ENCODE measurements around the gene MICAL3.
A peak's percentile ranks its signal among the peaks of the same experiment; 100 is the strongest.

The MICAL3 gene

DNA sequence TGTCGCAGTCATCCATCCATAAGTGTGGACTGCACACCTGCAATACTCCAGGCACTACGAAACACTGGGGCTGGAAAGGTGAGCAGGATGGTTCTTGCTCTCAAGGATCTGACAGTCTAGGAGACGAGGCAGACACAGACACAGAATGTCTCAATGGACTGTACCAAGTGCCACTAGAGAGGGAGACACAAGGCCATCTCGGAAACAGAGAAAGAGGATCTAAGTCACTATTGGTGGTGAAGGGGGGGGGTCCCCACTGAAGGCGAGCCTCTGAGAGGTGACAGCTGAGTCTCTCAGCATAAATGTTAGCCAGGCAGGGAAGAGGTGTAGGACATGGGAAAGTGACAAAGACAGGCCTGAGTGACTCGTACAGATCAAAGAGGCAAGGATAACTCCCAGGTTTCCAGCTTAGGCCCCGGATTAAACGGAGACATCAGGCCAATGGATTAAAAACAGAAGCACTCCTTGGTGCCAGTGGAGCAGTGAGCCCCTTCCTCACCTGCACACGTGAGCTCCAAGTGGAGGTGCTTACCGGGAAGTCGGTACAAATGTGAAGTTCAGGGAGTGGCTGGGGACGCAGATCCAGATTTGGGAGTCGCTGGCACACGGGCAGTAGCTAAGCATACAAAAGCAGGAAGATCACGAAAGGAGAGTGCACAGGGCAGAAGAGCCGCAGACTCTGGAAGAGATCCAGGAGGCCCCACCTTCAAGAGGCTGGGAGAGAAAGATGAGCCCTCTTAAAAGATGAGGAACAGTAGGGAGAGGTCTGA lies 117.2 kb downstream of the MICAL3 start:
- DNase-seq, result no peak
- intact Hi-C loops (cut with DNase I), result no loop called here

DNA sequence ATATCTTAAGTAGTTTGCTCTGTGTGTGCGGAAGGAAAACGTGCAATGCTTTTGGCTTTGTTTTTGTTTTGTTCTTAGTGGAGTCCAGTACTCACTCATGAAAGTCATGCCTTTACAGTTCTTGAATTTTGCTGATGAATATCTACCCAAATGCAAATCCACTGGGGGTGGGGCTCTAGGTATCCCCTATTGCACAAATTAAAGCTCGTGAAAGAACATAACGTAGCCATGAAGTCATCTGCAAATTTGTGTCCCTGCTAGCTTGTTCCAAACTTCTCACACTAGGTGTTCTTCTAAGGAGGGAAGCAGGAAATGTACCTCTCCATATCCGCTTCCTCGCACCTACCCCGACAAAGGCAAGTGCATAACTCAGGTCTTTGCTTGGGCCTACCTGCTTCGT lies 118.9 kb downstream of the MICAL3 start:
- intact Hi-C loops (cut with DNase I), result no loop called here
- no peak for DNase-seq

DNA sequence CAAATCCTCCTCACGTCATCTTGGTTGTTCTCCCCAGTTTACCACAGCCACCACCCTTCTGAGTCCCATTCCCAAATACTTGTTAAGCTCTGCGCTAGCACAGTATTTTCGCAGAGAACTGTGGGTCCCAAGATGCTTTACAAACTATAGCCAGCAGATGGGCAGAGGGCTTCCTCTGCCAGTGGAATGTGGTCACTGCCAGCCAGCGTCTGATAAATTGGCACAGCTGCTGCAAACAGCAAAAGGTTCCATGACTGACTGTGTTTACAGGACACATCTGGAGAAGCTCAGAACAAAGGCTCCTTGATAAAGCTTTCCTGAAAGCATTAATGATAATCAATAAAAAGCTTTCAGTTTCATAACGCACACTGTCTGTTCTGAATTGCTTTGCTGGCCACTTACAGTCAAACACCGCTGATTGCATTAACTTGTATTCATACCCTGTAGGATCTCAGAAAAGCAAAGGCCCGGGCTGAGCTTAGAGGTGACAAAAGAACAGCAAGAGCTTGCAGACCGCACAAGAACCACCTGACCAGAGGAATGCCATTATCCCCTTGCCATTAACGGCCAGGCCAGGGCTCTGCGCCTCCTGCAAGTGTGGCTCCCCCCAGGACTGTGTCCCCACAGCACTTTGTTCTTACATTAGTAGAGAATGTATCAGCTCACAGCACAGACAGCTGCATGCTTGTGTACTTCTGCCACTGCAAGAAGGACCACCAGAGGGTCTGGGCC lies 120.6 kb downstream of the MICAL3 start:
- intact Hi-C loops (cut with DNase I), result no loop called here
- peak in 4 of 10 donors; percentile 40 to 91 (median 50) for DNase-seq

DNA sequence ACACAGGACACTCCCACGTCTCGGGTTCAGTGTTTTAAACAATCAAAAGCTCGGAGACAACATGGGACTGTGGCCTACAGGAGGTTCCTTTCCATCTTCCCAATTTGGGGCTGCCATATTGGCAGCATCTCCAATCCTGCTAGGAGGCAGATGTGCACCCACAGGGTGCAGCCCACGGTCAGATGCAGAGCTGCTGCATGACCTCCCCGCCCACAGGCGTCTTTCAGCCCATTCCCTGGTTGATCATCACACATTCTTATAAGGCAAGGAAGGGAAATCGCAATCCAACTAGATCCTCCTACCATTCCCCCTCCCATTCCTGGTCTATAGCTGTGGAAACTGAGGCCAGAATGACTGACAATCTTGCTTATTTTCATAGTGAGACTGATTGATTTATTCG lies 121.4 kb downstream of the MICAL3 start:
- no peak for DNase-seq
- intact Hi-C loops (cut with DNase I), result loop anchor here (1.0 kb wide), 1 partner anchor 37 kb away; no protein-coding TSS in a partner anchor

DNA sequence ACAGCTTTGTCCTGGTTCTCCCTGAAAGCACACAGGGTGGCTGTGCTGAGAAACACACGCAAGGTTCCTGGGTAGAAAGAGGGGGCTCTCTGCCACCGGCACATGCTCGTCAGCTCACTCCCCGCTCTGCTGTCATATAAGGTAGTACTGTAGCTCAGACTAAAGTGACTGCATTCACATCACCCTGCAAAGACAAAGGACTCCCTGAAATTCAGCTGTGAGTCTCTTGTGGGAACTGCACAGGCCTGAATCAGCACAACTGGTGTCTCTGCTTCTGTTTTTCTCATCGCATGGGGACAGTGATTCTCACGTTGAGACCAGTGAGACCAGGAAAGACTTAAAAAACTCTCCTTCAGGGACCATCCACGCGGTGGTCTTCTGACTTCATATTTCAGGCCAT lies 126.0 kb downstream of the MICAL3 start:
- intact Hi-C loops (cut with DNase I), result loop anchor here (5.0 kb wide), 1 partner anchor 179 kb away; the partner anchor contains the start of gene PEX26

DNA sequence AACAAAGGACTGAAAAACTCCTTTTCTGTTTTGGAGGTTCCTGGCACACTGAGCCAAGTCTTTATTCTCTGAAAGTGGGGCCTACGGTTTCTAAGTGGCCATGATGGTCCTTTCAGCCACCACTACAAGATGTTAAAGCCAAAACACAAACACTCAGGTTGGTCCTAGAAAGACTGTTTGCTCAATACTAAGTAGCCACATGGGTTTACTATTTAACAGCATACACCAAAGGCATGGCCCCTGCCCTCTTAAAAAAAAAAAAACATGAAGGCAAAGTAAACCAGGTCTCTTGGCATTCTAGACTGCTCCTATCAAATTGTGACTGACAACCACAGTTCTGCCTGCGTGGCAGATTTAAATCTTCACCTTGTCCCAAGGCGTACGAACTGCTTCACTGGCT lies 126.5 kb downstream of the MICAL3 start:
- DNase-seq, result no peak

More for the DNA sequence above, 126.0 kb downstream of the MICAL3 start:
- no peak for DNase-seq

DNA sequence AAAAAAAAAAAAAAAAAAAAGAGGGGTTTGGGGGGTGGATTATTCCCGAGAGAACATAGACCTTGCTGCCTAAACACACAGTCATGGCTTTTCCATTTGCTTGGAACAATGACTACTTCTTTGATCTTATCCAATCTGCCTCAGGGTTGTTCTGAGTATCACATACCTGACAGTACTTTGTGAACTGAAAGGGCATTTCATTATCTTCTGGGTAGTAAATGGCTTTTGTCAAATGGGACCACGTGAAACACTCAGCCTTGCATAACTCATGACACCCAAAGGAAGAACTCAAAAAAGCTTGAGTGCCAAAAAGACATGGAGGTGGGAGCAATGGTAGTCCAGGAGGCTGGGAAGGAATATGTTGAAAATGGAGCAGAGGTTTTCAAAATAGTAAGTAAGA lies 126.9 kb downstream of the MICAL3 start:
- intact Hi-C loops (cut with DNase I), result loop anchor here (5.0 kb wide), 1 partner anchor 180 kb away; the partner anchor contains the start of gene PEX26
- DNase-seq, result no peak

More for the DNA sequence above, 126.5 kb downstream of the MICAL3 start:
- intact Hi-C loops (cut with DNase I), result loop anchor here (5.0 kb wide), 1 partner anchor 179 kb away; the partner anchor contains the start of gene PEX26

DNA sequence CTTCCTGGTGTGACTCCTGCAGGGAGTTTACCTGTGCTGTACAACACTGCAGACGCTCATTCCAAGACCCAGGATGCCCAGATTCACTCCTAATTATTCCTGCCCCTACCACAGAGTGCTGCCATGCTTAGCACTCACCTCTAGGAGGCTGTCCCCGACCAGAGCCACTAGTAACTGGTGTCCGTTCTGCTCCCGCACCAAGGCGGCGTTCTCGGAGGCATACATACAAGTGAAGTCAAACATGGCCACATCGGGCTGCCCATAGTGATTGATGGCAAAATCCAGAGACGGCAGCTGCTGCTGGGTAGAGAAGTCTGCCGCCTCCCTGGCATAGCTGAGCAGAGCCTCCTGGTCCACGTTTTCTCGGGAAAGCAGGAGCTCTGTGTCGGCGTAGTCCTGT lies 127.8 kb downstream of the MICAL3 start:
- intact Hi-C loops (cut with DNase I), result loop anchor here (5.0 kb wide), 1 partner anchor 181 kb away; the partner anchor contains the start of gene PEX26
- DNase-seq, result peak in 5 of 10 donors; percentile 61 to 93 (median 84)

DNA sequence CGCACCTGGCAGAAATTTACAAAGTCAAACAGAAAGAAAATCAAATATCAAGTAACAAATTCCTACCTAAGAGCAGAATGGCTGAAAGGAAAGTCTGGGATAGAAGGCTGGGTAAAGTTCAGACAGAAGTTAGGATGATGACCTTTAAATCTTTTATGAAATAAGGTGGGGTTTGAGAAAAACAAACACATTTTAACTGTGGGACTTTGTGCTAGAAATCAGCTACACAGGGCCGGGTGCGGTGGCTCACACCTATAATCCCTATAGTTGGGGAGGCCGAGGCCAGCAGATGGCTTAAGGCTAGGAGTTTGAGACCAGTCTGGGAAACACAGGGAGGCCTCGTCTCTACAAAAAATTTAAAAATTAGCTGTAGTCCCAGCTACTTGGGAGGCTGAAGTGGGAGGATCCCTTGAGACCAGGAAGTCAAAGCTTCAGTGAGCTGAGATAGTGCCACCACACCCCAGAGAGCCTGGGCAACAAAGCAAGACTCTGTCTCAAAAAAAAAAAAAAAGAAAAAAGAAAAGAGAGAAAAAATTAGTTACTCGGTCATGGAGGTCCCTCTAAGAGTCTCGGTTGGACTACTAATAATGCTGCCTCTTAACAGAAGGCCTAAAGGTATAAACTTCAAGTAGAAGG lies 130.3 kb downstream of the MICAL3 start:
- DNase-seq, result peak in 1 of 10 donors; percentile 42
- intact Hi-C loops (cut with DNase I), result no loop called here

DNA sequence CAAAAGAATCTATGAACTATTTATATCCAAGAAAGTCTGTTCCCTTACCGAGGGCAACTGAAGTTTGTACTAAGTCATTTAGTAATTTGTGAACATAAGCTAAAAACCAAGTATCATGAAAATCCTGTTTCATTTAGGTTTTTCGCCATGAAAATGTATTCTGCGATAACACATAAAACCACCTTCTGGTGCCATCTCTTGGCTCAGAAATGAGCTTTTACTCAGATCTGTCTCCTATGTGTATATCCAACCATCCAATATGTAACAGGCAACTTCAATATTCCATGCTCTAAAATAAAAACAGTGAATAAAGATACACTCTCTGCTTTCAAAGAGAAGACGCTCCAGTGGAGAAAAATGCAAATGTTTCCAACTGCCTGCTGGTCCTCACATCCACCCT lies 132.0 kb downstream of the MICAL3 start:
- intact Hi-C loops (cut with DNase I), result no loop called here
- DNase-seq, result no peak

DNA sequence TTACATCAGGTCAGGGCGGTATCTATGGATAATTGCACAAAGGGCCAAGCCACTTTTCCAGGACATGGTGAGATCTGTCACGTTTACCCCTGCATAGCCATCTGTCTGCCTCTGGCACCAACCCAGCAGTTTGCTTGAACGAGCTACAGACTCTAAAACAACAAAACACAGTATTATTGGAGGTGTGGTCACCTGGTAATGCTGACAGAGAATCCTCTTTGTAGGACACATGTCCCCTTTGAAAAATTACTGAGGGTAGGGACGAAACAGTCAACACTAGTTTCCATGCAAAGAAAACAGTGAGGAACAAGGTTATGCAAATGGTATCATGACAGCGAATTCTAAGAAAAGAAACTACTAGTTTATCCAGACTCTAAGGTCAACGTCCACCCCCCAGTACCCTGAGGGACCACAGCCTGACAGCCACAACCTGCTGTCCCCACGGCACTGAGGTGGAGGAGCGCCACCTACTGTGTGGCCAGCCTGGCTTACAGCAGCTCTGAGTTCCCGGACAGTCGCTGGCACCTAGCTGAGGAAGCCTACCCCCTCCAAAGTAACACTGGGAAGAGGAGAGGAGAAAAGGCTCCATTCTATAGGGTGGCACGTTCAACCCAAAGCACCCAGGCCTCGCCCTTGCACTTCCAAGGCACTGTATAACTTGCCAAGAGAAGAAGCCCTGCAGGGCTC lies 132.7 kb downstream of the MICAL3 start:
- intact Hi-C loops (cut with DNase I), result loop anchor here (1.0 kb wide), 1 partner anchor 61 kb away; no protein-coding TSS in a partner anchor
- peak in 7 of 10 donors; percentile 56 to 95 (median 74) for DNase-seq

DNA sequence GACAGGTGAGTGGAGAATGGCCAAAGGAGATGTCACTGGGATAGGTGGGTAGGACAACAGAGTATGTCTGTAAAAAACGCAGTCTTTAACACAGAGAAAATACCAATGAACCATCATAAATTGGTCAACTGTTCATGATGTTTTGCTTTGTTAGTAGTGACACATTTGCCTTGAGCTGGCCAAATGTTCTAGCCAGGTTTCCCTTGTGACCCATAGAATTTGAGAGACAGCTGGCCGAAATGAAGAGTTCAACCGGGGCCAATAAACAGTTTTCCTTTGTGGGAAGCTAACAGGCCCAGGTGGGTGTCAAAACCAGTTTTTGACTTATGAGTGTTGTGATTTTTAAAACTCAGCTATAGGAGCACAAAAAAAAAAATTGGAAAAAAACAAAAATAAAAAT lies 133.5 kb downstream of the MICAL3 start:
- intact Hi-C loops (cut with DNase I), result loop anchor here (1.0 kb wide), 1 partner anchor 61 kb away; no protein-coding TSS in a partner anchor
- no peak for DNase-seq

DNA sequence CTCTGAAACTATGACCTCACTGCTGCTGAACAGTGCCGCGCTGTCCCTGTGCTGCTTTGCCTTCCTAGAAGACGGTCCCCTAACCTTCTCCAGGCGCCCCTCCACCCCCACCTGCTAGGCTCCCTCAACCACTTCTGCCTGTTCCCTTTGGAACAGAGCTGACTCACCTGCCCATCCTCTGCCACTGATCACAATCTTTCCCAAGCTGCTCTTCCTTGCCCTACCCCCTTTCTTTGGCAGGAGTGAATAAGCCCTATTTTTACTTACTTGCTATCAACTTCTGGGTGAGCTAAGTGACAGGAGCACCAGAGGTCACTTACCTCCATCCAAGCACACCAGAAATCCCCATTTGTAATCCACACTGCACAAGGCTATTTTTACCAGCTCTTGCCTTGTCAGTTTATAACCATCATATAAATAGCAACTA lies 134.1 kb downstream of the MICAL3 start:
- DNase-seq, result peak in 1 of 10 donors; percentile 38
- intact Hi-C loops (cut with DNase I), result no loop called here

DNA sequence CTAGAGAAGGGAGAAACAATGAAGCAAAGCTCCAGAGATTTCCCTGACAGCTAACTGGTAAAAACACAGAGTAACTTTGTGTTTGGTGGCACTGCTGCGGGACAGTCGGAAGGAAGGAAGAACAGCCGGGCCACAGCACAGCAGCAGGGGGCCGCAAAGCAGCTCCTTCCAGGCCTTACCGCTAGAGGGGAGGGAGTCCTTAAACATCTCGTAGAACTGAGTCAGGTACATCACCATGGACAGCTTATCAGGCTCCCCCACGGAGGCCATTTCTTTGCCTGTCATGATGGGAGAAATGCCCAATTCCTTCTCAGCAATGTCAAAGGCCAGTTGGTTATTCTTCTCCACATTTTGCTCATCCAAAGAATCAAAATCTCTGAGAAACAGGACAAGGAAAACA lies 135.5 kb downstream of the MICAL3 start:
- intact Hi-C loops (cut with DNase I), result no loop called here
- peak in 2 of 10 donors; percentile 3 to 75 for DNase-seq

DNA sequence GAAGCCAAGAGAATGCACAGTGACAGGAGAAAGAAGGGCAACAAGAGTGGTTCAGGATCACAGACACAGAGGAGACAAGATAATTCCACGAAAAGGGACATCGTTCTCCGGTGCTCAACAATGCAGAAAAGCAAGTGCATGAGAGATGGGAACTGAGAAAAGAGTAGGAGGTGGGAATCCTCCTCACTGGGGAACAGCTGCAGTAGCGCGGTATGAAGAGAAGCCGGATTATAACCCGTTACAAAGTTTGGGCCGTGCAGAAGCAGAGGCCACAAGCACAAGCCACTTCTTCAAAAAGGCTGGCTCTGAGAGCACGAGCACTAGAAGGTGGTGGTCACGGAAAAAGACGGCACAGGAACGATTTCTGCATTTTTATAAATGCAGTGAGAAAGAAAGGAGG lies 135.9 kb downstream of the MICAL3 start:
- DNase-seq, result peak in 2 of 10 donors; percentile 55 to 59
- intact Hi-C loops (cut with DNase I), result no loop called here

DNA sequence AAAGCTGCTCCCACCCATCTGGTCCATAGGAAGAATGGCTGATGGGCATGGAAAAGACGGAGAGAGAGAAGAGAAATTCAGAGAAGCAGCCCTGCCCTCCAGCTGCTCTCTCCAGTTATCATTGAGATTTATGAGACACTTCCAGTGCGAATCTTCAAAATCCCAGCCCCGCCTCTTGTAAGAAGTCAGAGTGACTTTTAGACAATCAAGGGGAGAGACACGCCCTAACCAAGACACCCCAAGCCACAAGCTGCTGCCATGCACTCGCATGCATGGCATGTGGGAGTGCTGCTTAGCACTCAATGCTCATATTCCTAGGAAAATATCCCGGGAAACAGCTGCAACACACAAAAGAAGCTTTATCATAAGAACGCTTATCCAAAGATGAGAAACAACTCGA lies 139.5 kb downstream of the MICAL3 start:
- intact Hi-C loops (cut with DNase I), result no loop called here
- DNase-seq, result peak in 2 of 10 donors; percentile 47 to 48

DNA sequence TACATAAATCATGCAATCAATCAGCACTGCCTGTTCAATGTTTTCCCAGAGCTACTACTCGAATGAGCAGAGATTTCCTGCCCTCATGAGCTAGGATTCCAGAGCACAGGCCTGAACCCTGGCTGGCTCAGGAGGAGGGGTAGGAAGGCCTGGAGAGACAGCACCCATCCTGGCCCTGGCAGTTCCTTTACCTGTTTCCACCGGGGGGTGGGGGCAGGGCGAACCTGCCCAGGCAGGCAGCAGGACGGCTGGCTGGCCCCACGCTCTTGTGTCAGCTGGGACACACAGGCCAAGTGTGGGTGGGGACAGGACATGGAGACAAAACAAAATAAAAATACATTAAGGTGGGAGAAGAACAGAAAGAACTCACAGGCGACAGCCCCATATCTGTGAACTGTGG lies 140.3 kb downstream of the MICAL3 start:
- DNase-seq, result peak in 2 of 10 donors; percentile 57 to 79
- intact Hi-C loops (cut with DNase I), result no loop called here

DNA sequence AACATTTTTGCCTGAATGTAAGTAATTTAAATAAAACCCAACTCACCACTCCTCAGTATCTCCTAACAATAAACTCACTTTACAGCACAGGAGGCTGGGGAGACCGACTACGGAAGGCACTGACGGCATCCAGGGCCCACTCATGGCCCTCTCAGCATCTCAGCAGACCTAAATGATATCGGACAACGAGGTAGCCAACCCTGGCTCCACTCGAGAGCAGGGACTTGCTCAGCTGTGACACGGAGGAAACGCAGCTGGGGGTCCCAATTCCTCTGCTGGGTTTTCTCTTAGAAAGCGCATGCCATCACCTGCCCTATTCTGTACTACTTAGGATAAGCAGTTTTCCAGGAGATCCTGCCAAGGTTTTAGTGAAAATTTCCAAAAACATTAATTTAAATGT lies 141.0 kb downstream of the MICAL3 start:
- intact Hi-C loops (cut with DNase I), result no loop called here
- peak in 2 of 10 donors; percentile 29 to 59 for DNase-seq

DNA sequence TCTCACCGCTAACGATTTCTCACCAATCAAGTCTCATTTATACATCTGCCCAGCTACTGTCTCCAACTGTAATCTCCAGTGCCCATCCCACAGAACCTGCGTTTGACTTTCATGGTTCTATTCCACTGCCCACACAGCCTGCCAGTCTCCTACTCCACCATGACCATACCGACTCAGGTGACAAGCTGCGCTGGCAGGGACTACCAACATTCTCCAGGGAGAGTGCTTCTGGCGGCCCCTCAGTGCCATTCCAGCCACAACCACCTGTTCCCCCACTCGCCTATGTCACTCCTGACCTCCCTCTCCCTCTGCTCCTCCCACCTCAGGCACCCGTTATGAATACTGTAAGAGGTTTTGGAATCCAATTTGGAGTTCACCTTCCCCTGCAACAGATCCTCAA lies 141.6 kb downstream of the MICAL3 start:
- peak in 2 of 10 donors; percentile 49 to 66 for DNase-seq
- intact Hi-C loops (cut with DNase I), result no loop called here

DNA sequence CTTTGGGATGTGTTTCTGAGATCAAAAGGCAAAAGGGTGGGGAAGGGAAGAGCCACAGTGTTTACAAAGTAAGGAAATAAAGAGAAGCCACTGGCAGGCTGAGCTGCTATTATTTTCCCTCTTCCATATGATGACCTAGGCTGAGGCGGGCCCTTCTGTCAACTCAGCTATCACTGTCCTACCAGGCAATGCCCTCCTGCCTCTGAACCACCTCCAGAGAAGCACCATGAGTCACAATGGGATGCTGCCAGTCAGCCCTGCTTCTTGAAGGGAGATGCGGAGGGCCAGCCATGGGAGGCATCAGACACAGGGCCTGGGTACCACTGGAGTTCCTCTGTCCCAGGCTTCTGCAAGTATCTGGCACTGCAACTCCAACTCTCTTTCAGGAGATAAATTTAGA lies 142.2 kb downstream of the MICAL3 start:
- intact Hi-C loops (cut with DNase I), result no loop called here
- peak in 2 of 10 donors; percentile 67 to 77 for DNase-seq
